ENCODE measurements around the gene MSANTD3. TPM values are rescaled to one million over a fixed set of nuclear protein-coding genes. Genes with fewer than 3 reads are reported as not detected.

Gene MSANTD3
- total and polyA plus RNA-seq, 2 of the 13 experiments (the other 11 are each of a cell fraction or from before 2014, with no cell fraction given): 10.1 to 19.2 TPM

GRCh38 chr9:100428871-100429654 is 2.1 kb downstream of the MSANTD3 start:
- FAIRE-seq (peak; percentile 63), DNase-seq (ENCODE audit: low spot score) (peak; percentile 89), ATAC-seq (peak; percentile 34)
- 72% methylated on average over 9 of the region's 9 CpGs for WGBS (ENCODE audit: low lambda C conversion rate)
- H4K20me1 ChIP-seq (ENCODE audit: insufficient read depth, low read length): no peaks in the 10 kb centered on the region
- H3K27ac ChIP-seq (ENCODE audit: extremely low read length, insufficient read depth, low read length): peak overlapping the region; percentile 41
- peaks cover 33% of the 10 kb centered on the region for H3K79me2 ChIP-seq (ENCODE audit: insufficient read depth, low read length)
- H3K9ac ChIP-seq (ENCODE audit: insufficient read depth, low read depth, low read length): 0 out of 2 replicates have a peak overlapping the region, but pooled peaks have one; percentile 5
- no peaks in the 10 kb centered on the region for H3K9me3 ChIP-seq (ENCODE audit: low read length)
- in situ Hi-C loops (cut with HindIII; ENCODE audit: extremely low pct_ligation_motif_present, low pct_unique_long_range_greater_than_20kb): loop anchor here (5.0 kb wide), 1 partner anchor 77 kb away; the partner anchor contains the start of gene TEX10
- ChIA-PET POLR2A (interaction anchor here (0.6 to 2.6 kb wide), 4 partner anchors 9 to 64 kb away, joined by 3 to 12 read pairs (median 4); no protein-coding TSS in a partner anchor), CTCF (ENCODE audit: low intra/inter-chr PET ratio, low total read pairs) (interaction anchor here (2.2 kb wide), 1 partner anchor 9 kb away, joined by 6 read pairs; no protein-coding TSS in a partner anchor)
- H3K4me2 ChIP-seq (ENCODE audit: low read depth, low read length): peak overlapping the region; percentile 78
- intact Hi-C loops (cut with micrococcal nuclease; ENCODE audit: unreplicated experiment): loop anchor here (2.0 to 5.0 kb wide), 3 partner anchors 38 to 1257 kb away; partner anchors contain the start of gene TEX10
- no TSS peak for BruUV-seq (replicated peaks)
- no peaks in the 10 kb centered on the region; a peak in 1 of 5 replicates for H3K36me3 ChIP-seq (replicated peaks in 1 of 2; ENCODE audit: control insufficient read depth in 1 of 2, insufficient read depth in 2 of 2, low read length in 2 of 2)
- H3K4me1 ChIP-seq (ENCODE audit: insufficient read depth, low read length): peaks cover 43% of the 10 kb centered on the region
- no peak overlapping the region for H2AFZ ChIP-seq (ENCODE audit: low read length)
- no peaks in the 10 kb centered on the region for H3K27me3 ChIP-seq (ENCODE audit: control insufficient read depth in 1 of 2, insufficient read depth in 2 of 2, low read length in 2 of 2)
- H3K4me3 ChIP-seq (replicated peaks in 1 of 3; ENCODE audit: insufficient read depth in 1 of 3, low read depth in 2 of 3, low read length in 3 of 3): peak overlapping the region in 2 of 3 experiments; percentile 3 to 97; a peak in 1 of 6 replicates
- TF ChIP-seq TFE3 (CRISPR knock-in tag; IDR thresholded peaks at IDR 0.05) (peak; percentile 24; the same call in 1 of the 2 replicates), MEF2D (CRISPR knock-in tag; IDR thresholded peaks at IDR 0.05) (no peak), RBM22 (optimal IDR thresholded peaks at IDR 0.05; ENCODE audit: low read length) (no peak), NFE2L2 (IDR thresholded peaks at IDR 0.05; ENCODE audit: low read length) (peak; percentile 94), MAFG (CRISPR knock-in tag; IDR thresholded peaks at IDR 0.05) (peak; percentile 87), SP1 (IDR thresholded peaks at IDR 0.05) (no peak), SP1 (CRISPR knock-in tag; IDR thresholded peaks at IDR 0.05) (no peak), AHDC1 (CRISPR knock-in tag; IDR thresholded peaks at IDR 0.05; ENCODE audit: borderline replicate concordance) (0 out of 2 replicates have a peak, but pooled peaks have one; percentile 32), RELA (CRISPR knock-in tag; IDR thresholded peaks at IDR 0.05) (no peak), ZNF503 (CRISPR knock-in tag; IDR thresholded peaks at IDR 0.05) (0 out of 2 replicates have a peak, but pooled peaks have one; percentile 25), AGO2 (optimal IDR thresholded peaks at IDR 0.05; ENCODE audit: low read depth, low read length) (no peak), MAFK (conservative IDR thresholded peaks at IDR 0.05 in 1 of 2, IDR thresholded peaks at IDR 0.05 in 1 of 2; ENCODE audit: low read length in 2 of 2) (peak; percentile 86 to 95), MAFF (IDR thresholded peaks at IDR 0.05; ENCODE audit: low read depth, low read length) (peak; percentile 90), SIN3B (IDR thresholded peaks at IDR 0.05; ENCODE audit: low read length) (no peak), RARA (CRISPR knock-in tag; IDR thresholded peaks at IDR 0.05) (no peak)
